Effector CD8-positive, alpha-beta T cell (primary cell): ENCODE data around the gene RET.

Source experiments
- DNase-seq: peaks from one replicate; lab custom pipeline; 2025; lab: John Stamatoyannopoulos, UW

Gene RET

GRCh38 chr10:43120929-43121314, 44.1 kb downstream of the RET start:
- DNase-seq = no peak

GRCh38 chr10:43121444-43121843, 44.6 kb downstream of the RET start:
- no peak for DNase-seq

GRCh38 chr10:43122096-43122495, 45.2 kb downstream of the RET start:
- DNase-seq = no peak

DNA sequence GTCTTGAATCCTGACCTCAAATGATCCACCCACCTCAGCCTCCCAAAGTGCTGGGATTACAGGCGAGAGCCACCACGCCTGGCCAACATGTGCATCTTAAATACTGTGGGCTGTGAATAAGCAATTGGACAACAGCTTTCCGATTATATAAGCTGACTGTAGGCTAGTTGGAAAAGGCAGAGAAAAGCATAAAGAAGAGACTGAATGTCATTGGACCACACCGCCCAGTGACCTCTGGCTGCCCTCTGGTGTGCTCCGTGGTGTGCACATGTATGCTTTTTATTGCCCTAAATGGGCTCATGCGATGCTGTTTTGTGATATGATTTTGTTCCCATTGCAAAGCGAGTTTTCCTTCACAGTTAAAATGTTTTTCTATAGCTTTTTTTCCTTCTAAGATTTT, 46.0 kb downstream of the RET start:
- no peak for DNase-seq

DNA sequence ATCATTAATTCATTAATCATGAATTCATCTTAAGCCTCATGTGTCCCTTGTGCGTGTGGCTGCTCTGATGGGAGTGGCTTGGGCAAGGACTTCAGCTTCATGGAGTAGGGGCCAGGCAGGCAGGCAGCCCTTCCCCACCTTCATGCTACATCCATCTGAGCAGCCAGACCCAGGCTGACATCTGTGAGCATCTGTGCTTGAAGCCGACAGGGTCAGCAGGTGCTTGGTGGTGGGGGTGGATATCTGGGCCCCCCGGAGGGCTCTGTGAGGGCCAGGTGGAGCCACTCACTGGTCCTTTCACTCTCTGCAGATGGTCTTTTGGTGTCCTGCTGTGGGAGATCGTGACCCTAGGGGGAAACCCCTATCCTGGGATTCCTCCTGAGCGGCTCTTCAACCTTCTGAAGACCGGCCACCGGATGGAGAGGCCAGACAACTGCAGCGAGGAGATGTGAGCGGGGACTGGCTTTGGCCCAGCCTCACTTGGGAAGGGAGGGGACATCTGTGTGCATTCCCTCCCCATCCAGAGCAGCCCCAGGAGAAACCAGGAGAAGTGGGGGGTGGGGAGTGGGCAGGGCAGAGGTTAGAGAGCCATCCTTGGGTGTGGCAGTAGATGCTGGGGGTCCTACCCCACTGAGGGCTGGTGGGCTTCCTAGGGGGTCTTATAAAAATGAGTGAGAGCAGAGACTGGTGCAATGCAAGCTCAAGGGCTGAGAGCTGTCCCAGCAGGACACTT, 46.7 kb downstream of the RET start:
- DNase-seq = no peak

DNA sequence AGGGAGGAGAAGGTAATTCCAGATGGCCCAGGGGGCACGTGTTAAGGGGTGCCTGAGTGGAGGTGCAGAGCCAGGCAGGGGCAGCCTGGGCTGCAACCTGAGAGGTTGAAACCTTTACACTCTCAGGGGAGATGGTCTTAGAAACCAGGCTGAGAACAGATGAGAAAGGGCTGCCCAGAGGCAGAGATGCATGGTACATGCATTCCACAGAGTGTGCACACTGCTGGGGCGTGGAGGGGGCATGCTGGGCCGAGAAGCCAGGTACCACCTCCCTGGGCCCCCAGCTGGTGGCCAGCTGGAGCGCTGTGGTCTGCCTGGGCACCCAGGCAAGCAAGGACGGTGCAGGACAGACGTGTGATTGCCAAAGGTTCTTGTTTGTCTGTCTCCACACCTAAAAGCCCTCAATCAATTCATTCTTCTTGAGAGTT, 47.2 kb downstream of the RET start:
- no peak for DNase-seq

- DNase-seq = no peak
Observed at GRCh38 chr10:43124574-43125273, 47.9 kb downstream of the RET start.

DNA sequence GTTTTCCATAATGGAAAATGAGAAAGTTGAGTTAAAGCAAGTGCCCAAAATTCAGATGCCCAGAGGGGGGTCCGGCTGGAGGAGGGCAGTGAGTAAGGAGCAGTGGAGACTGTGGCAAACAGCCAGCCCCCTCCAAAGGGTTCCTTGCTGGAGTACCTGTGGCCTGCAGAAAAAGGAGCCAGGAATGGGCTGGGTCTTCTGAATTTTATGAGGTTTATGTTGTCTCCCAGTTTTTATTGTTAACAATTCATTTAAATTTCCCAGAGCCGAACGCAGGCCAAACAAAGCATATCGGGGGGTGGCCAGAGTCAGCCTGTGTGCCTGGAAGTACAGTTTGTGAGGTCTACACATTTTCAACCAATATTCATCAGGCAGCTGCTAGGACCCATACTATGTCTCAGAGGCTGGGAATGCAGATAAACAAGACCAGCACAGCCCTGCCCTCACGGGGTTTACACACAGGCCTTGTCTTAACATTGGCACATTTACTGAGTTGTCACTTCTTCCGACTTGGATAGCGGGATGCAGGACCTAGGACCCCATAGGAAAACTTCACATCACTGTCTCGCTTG, 48.5 kb downstream of the RET start:
- no peak for DNase-seq

DNA sequence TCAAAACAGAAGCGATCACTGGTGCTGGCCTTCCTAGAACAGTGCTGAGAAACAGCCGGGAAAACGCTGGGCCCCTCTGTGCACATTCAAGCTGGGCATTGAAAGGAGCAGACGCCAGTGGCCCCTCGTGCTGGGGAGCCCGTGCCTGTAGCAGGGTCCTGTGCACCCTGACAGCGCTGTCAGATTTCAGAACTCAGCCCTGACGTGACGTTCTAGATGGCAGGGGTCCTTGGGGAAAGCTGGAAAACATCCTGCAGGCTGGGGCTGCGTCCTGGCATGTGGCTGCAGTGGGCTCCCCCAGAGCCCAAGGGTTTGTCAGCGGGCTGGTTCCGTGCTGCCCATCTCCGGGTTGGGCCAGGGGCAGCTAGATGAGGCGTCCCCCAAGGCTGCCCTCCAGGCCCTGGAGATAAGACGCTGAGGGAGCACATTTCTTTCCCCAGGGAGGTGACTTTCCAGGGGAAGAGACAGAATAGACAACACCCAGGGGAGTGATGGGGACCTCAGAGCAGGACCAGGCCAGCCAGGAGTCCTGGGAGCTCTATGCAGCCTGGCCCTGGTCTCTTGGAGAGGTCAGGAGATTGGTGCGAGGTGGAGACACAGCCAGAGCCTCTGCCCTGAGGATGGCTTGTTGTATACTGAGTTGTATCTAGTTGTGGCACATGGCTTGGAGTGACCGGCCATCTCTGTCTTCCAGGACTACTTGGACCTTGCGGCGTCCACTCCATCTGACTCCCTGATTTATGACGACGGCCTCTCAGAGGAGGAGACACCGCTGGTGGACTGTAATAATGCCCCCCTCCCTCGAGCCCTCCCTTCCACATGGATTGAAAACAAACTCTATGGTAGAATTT, 49.2 kb downstream of the RET start:
- no peak for DNase-seq

DNA sequence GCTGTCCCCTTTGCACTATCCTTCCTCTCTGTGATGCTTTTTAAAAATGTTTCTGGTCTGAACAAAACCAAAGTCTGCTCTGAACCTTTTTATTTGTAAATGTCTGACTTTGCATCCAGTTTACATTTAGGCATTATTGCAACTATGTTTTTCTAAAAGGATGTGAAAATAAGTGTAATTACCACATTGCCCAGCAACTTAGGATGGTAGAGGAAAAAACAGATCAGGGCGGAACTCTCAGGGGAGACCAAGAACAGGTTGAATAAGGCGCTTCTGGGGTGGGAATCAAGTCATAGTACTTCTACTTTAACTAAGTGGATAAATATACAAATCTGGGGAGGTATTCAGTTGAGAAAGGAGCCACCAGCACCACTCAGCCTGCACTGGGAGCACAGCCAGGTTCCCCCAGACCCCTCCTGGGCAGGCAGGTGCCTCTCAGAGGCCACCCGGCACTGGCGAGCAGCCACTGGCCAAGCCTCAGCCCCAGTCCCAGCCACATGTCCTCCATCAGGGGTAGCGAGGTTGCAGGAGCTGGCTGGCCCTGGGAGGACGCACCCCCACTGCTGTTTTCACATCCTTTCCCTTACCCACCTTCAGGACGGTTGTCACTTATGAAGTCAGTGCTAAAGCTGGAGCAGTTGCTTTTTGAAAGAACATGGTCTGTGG, 50.0 kb downstream of the RET start:
- DNase-seq = no peak

DNA sequence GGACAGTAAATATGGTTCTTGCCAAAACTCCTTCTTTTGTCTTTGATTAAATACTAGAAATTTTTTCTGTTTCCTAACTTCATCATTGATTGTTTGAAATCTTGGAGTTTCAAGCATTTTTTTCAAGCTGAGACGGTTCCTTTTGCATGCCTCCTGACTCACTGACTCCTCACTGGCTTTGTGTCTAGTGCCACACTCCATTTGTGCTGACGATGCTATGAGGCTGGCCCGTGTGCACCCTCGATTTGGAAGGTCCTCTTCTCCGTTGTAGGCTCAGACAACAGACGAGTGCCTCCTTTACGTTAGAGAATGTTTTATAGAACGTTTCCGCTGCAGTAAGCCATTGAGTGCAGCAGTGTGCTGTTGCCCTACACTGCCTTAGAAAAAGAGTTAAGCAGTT, 50.6 kb downstream of the RET start:
- no peak for DNase-seq

DNA sequence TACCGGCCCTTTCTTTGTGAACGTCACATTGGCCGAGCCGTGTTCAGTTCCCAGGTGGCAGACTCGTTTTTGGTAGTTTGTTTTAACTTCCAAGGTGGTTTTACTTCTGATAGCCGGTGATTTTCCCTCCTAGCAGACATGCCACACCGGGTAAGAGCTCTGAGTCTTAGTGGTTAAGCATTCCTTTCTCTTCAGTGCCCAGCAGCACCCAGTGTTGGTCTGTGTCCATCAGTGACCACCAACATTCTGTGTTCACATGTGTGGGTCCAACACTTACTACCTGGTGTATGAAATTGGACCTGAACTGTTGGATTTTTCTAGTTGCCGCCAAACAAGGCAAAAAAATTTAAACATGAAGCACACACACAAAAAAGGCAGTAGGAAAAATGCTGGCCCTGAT, 51.5 kb downstream of the RET start:
- DNase-seq = no peak

DNA sequence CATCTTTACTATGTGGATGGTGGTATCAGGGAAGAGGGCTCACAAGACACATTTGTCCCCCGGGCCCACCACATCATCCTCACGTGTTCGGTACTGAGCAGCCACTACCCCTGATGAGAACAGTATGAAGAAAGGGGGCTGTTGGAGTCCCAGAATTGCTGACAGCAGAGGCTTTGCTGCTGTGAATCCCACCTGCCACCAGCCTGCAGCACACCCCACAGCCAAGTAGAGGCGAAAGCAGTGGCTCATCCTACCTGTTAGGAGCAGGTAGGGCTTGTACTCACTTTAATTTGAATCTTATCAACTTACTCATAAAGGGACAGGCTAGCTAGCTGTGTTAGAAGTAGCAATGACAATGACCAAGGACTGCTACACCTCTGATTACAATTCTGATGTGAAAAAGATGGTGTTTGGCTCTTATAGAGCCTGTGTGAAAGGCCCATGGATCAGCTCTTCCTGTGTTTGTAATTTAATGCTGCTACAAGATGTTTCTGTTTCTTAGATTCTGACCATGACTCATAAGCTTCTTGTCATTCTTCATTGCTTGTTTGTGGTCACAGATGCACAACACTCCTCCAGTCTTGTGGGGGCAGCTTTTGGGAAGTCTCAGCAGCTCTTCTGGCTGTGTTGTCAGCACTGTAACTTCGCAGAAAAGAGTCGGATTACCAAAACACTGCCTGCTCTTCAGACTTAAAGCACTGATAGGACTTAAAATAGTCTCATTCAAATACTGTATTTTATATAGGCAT, 52.3 kb downstream of the RET start:
- DNase-seq = no peak

DNA sequence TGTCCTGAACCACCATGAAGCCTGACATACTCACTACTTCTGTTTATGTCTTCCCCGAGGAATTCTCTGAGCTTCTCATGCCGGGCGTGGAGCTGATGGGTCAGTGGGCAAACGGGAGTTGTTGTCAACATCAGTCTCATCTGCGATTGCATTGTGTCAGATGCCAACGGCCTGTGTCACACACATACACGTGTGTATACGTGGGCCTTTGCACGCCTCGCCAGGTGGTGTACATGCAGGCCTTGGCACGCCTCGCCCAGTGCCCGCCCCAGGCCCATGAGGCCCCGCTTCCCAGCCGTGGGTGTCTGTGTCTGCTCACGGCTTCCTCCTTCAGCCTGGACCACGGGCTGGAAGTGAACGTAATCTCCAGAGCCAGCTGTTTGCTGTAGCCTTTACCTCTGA, 53.9 kb downstream of the RET start:
- DNase-seq = no peak

DNA sequence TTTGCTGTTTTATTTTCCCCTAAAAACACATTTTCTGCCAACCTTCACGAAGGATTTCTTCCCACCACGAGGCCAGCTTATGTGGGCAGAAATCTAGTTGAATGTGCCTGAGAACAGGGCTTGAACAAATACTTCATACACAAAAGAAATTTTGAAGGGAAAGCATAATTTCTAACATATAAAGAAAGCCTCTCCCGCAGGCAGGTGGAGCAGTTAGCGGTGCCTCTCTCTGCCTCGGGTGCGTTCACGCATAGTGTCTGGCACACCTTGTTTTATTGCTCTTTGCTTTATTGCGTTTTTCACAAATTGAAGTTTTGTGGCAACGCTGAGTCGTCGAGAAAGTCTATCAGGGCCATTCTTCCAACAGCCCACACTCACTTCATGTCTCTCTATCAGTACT, 54.4 kb downstream of the RET start:
- no peak for DNase-seq

- DNase-seq = no peak
Observed at GRCh38 chr10:43131906-43132305, 55.0 kb downstream of the RET start.

- DNase-seq = no peak
Observed at GRCh38 chr10:43132867-43133787, 56.3 kb downstream of the RET start.

DNA sequence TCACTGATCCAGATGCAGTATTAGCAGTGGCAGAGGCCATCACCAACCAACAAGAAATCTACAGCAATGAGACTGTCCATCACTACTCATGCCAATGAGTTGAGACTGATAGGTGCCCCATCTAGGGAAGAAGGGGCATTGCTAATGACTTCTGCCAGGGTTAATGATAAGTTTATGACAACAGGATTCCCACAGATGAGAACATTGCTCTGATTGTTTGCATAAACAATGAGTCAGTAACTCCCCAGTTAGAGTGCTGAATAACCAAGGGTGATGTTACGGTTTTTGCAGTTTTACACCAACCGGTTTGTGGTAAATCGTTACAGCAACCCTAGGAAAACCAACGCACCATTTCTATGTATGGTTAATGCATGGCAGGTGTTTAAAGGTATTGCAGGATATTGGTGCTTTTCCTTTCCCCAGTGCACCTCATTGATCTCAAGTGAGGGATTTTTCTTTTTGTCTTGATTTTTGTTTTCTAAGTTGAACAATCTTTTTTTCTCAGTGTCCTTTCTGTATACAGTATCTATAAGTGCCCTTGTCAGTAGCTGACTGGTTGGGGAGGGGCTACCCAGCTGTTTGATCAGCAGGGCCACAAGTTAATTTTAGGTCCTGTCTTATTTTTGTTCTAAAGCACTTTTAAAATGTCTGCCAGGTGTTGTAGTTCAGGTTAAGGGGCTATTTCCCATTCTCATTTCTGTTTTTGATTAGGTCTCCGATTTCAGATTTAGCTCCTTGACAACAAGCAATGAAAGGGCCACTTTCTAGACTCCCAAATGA, 57.4 kb downstream of the RET start:
- DNase-seq = no peak

DNA sequence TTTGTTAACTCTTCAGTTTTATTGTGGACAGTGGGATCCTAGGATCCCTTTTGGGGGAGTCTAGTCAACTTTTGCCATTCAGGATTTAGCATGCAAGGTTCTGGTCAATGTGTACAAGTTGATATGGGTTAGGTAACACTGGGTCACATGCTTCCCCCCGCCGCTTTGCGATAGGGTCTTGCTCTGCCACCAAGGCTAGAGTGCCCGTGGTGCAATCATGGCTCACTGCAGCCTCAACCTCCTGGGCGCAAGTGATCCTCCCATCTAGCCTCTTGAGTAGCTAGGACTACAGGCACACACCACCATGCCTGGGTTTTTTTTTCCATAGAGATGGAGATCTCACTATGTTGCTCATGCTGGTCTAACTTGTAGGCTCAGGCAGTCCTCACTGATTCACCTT, 58.2 kb downstream of the RET start:
- no peak for DNase-seq
